ENCODE results near the gene GRID2IP.

- TF ChIP-seq POLR2AphosphoS5 (IDR thresholded peaks at IDR 0.05): no peak
- TF ChIP-seq, protein P1, sequence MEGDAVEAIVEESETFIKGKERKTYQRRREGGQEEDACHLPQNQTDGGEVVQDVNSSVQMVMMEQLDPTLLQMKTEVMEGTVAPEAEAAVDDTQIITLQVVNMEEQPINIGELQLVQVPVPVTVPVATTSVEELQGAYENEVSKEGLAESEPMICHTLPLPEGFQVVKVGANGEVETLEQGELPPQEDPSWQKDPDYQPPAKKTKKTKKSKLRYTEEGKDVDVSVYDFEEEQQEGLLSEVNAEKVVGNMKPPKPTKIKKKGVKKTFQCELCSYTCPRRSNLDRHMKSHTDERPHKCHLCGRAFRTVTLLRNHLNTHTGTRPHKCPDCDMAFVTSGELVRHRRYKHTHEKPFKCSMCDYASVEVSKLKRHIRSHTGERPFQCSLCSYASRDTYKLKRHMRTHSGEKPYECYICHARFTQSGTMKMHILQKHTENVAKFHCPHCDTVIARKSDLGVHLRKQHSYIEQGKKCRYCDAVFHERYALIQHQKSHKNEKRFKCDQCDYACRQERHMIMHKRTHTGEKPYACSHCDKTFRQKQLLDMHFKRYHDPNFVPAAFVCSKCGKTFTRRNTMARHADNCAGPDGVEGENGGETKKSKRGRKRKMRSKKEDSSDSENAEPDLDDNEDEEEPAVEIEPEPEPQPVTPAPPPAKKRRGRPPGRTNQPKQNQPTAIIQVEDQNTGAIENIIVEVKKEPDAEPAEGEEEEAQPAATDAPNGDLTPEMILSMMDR (IDR thresholded peaks at IDR 0.05): no peak
Measured at GRCh38 chr7:6513541-6513940, 37.7 kb downstream of the GRID2IP start.

Data from sigmoid colon (tissue), 4 donors.